ENCODE results near the gene SPEG.

Gene SPEG

GRCh38 chr2:219515874-219516629, 81.4 kb downstream of the SPEG start:
- Histone ChIP-seq H3K4me1 (ENCODE audit: control insufficient read depth, insufficient read depth, low read length, poor library complexity, severe bottlenecking) (peaks cover 45% of the 10 kb centered on the region), H3K9me3 (ENCODE audit: control insufficient read depth, low read length) (peaks cover 3% of the 10 kb centered on the region), H3K27ac (ENCODE audit: low read depth, low read length, severe bottlenecking) (no peak overlapping the region), H3K4me3 (ENCODE audit: extremely low read depth, insufficient read depth, low read length, poor library complexity, severe bottlenecking) (no peak overlapping the region), H3K36me3 (ENCODE audit: control insufficient read depth, insufficient read depth, low read length) (no peaks in the 10 kb centered on the region)
- 89 to 91% methylated on average over 11 to 16 of the region's 17 CpGs for WGBS, 2 experiments (ENCODE audit: insufficient coverage in 2 of 2)

- 83 to 89% methylated on average over 5 of the region's 7 CpGs for WGBS, 2 experiments (ENCODE audit: insufficient coverage in 2 of 2)
- Histone ChIP-seq H3K36me3 (ENCODE audit: control insufficient read depth, insufficient read depth, low read length) (no peaks in the 10 kb centered on the region), H3K27ac (ENCODE audit: low read depth, low read length, severe bottlenecking) (no peak overlapping the region), H3K9me3 (ENCODE audit: control insufficient read depth, low read length) (no peaks in the 10 kb centered on the region), H3K4me1 (ENCODE audit: control insufficient read depth, insufficient read depth, low read length, poor library complexity, severe bottlenecking) (peaks cover 48% of the 10 kb centered on the region), H3K4me3 (ENCODE audit: extremely low read depth, insufficient read depth, low read length, poor library complexity, severe bottlenecking) (no peak overlapping the region)
These were observed 82.2 kb downstream of the SPEG start for GRCh38 chr2:219516888-219517287.

GRCh38 chr2:219517954-219518778, 83.5 kb downstream of the SPEG start:
- Histone ChIP-seq H3K9me3 (ENCODE audit: control insufficient read depth, low read length) (no peaks in the 10 kb centered on the region), H3K36me3 (ENCODE audit: control insufficient read depth, insufficient read depth, low read length) (no peaks in the 10 kb centered on the region), H3K4me1 (ENCODE audit: control insufficient read depth, insufficient read depth, low read length, poor library complexity, severe bottlenecking) (peaks cover 40% of the 10 kb centered on the region), H3K4me3 (ENCODE audit: extremely low read depth, insufficient read depth, low read length, poor library complexity, severe bottlenecking) (no peak overlapping the region), H3K27ac (ENCODE audit: low read depth, low read length, severe bottlenecking) (no peak overlapping the region)
- 69 to 74% methylated on average over 6 to 8 of the region's 10 CpGs for WGBS, 2 experiments (ENCODE audit: insufficient coverage in 2 of 2)

GRCh38 chr2:219519526-219519916, 84.9 kb downstream of the SPEG start:
- H3K36me3 ChIP-seq (ENCODE audit: control insufficient read depth, insufficient read depth, low read length) = no peaks in the 10 kb centered on the region
- peaks cover 31% of the 10 kb centered on the region for H3K4me1 ChIP-seq (ENCODE audit: control insufficient read depth, insufficient read depth, low read length, poor library complexity, severe bottlenecking)
- H3K9me3 ChIP-seq (ENCODE audit: control insufficient read depth, low read length) = no peaks in the 10 kb centered on the region
- WGBS, 2 experiments (ENCODE audit: insufficient coverage in 2 of 2) = 87 to 98% methylated on average over 7 to 9 of the region's 9 CpGs
- H3K4me3 ChIP-seq (ENCODE audit: extremely low read depth, insufficient read depth, low read length, poor library complexity, severe bottlenecking) = no peak overlapping the region
- no peak overlapping the region for H3K27ac ChIP-seq (ENCODE audit: low read depth, low read length, severe bottlenecking)

- no peak overlapping the region for H3K4me3 ChIP-seq (ENCODE audit: extremely low read depth, insufficient read depth, low read length, poor library complexity, severe bottlenecking)
- peaks cover 30% of the 10 kb centered on the region for H3K4me1 ChIP-seq (ENCODE audit: control insufficient read depth, insufficient read depth, low read length, poor library complexity, severe bottlenecking)
- H3K9me3 ChIP-seq (ENCODE audit: control insufficient read depth, low read length) = no peaks in the 10 kb centered on the region
- H3K27ac ChIP-seq (ENCODE audit: low read depth, low read length, severe bottlenecking) = no peak overlapping the region
- H3K36me3 ChIP-seq (ENCODE audit: control insufficient read depth, insufficient read depth, low read length) = no peaks in the 10 kb centered on the region
- WGBS, 2 experiments (ENCODE audit: insufficient coverage in 2 of 2) = 74 to 77% methylated on average over 6 to 8 of the region's 8 CpGs
These were observed 85.4 kb downstream of the SPEG start for GRCh38 chr2:219520079-219520478.

GRCh38 chr2:219521066-219521880, 86.6 kb downstream of the SPEG start:
- Histone ChIP-seq H3K9me3 (ENCODE audit: control insufficient read depth, low read length) (no peaks in the 10 kb centered on the region), H3K36me3 (ENCODE audit: control insufficient read depth, insufficient read depth, low read length) (no peaks in the 10 kb centered on the region), H3K27ac (ENCODE audit: low read depth, low read length, severe bottlenecking) (peak overlapping the region; percentile 84), H3K4me1 (ENCODE audit: control insufficient read depth, insufficient read depth, low read length, poor library complexity, severe bottlenecking) (peaks cover 41% of the 10 kb centered on the region), H3K4me3 (ENCODE audit: extremely low read depth, insufficient read depth, low read length, poor library complexity, severe bottlenecking) (no peak overlapping the region)
- 7% methylated on average over 9 to 11 of the region's 14 CpGs for WGBS, 2 experiments (ENCODE audit: insufficient coverage in 2 of 2)

- no peaks in the 10 kb centered on the region for H3K9me3 ChIP-seq (ENCODE audit: control insufficient read depth, low read length)
- peaks cover 52% of the 10 kb centered on the region for H3K4me1 ChIP-seq (ENCODE audit: control insufficient read depth, insufficient read depth, low read length, poor library complexity, severe bottlenecking)
- peak overlapping the region; percentile 21 for H3K4me3 ChIP-seq (ENCODE audit: extremely low read depth, insufficient read depth, low read length, poor library complexity, severe bottlenecking)
- H3K27ac ChIP-seq (ENCODE audit: low read depth, low read length, severe bottlenecking) = peak overlapping the region; percentile 84
- 4 to 5% methylated on average over 45 to 48 of the region's 70 CpGs for WGBS, 2 experiments (ENCODE audit: insufficient coverage in 2 of 2)
- no peaks in the 10 kb centered on the region for H3K36me3 ChIP-seq (ENCODE audit: control insufficient read depth, insufficient read depth, low read length)
These were observed 87.7 kb downstream of the SPEG start for GRCh38 chr2:219522111-219523030.

- Histone ChIP-seq H3K27ac (ENCODE audit: low read depth, low read length, severe bottlenecking) (peak overlapping the region; percentile 29), H3K4me1 (ENCODE audit: control insufficient read depth, insufficient read depth, low read length, poor library complexity, severe bottlenecking) (peaks cover 56% of the 10 kb centered on the region), H3K9me3 (ENCODE audit: control insufficient read depth, low read length) (no peaks in the 10 kb centered on the region), H3K36me3 (ENCODE audit: control insufficient read depth, insufficient read depth, low read length) (no peaks in the 10 kb centered on the region), H3K4me3 (ENCODE audit: extremely low read depth, insufficient read depth, low read length, poor library complexity, severe bottlenecking) (peak overlapping the region; percentile 21)
- 14 to 30% methylated on average over 15 of the region's 24 CpGs for WGBS, 2 experiments (ENCODE audit: insufficient coverage in 2 of 2)
These were observed 88.5 kb downstream of the SPEG start for GRCh38 chr2:219523031-219523671.

- WGBS, 2 experiments (ENCODE audit: insufficient coverage in 2 of 2) = 91 to 100% methylated on average over 1 of the region's 2 CpGs
- H3K4me1 ChIP-seq (ENCODE audit: control insufficient read depth, insufficient read depth, low read length, poor library complexity, severe bottlenecking) = peaks cover 60% of the 10 kb centered on the region
- no peaks in the 10 kb centered on the region for H3K9me3 ChIP-seq (ENCODE audit: control insufficient read depth, low read length)
- no peaks in the 10 kb centered on the region for H3K36me3 ChIP-seq (ENCODE audit: control insufficient read depth, insufficient read depth, low read length)
- no peak overlapping the region for H3K4me3 ChIP-seq (ENCODE audit: extremely low read depth, insufficient read depth, low read length, poor library complexity, severe bottlenecking)
- no peak overlapping the region for H3K27ac ChIP-seq (ENCODE audit: low read depth, low read length, severe bottlenecking)
These were observed 90.2 kb downstream of the SPEG start for GRCh38 chr2:219524817-219525216.

Measured in mesodermal cell (in vitro differentiated cells).